Ureter (tissue), 1 donor: ENCODE measurements around the gene NF1. TPM values are rescaled to one million over a fixed set of nuclear protein-coding genes. Genes with fewer than 3 reads are reported as not detected.
"Not testable (repeated sequence)": the region's sequence is repeated elsewhere in the genome, so short reads cannot be mapped to it uniquely, and the experiment has no call there.

ENCODE experiments used
- DNase-seq: peaks from one replicate; pipeline ENCODE4 v3.0.0-alpha.2; 2020; ENCODE audit warnings: low spot score
- total RNA-seq: library from RNA; stranded (reverse); gene quantifications from one replicate; pipeline ENCODE4 v1.2.4, GENCODE V29; 2023
- donor health status: DM: yes; HTN: yes; CAD: no.

NF1 gene
- total RNA-seq, 1 donor from 2014 or later = 112 TPM

DNA sequence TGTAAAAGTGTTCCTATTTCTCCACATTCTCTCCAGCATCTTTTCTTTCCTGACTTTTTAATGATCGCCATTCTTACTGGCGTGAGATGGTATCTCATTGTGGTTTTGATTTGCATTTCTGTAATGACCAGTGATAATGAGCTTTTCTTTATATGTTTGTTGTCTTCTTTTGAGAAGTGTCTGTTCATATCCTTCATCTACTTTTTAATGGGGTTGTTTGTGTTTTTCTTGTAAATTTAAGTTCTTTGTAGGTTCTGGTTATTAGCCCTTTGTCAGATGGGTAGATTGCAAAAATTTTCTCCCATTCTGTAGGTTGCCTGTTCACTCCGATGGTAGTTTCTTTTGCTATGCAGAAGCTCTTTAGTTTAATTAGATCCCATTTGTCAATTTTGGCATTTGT is 81.4 kb downstream of the NF1 start:
- not testable (repeated sequence) for DNase-seq

DNA sequence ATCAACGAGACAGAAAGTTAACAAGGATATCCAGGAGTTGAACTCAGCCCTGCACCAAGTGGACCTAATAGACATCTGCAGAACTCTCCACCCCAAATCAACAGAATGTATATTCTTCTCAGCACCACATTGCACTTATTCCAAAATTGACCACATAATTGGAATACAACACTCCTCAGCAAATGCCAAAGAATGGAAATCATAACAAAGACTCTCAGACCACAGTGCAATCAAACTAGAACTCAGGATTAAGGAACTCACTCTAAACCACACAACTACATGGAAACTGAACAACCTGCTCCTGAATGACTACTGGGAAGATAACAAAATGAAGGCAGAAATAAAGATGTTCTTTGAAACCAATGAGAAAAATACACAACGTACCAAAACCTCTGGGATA is 84.2 kb downstream of the NF1 start:
- not testable (repeated sequence) for DNase-seq

- no peak for DNase-seq
Measured at GRCh38 chr17:31195305-31195704, 100.5 kb downstream of the NF1 start.

- DNase-seq = no peak
Measured at GRCh38 chr17:31198026-31198425, 103.2 kb downstream of the NF1 start.

GRCh38 chr17:31198666-31199065 is 103.9 kb downstream of the NF1 start:
- DNase-seq = not testable (repeated sequence)

DNA sequence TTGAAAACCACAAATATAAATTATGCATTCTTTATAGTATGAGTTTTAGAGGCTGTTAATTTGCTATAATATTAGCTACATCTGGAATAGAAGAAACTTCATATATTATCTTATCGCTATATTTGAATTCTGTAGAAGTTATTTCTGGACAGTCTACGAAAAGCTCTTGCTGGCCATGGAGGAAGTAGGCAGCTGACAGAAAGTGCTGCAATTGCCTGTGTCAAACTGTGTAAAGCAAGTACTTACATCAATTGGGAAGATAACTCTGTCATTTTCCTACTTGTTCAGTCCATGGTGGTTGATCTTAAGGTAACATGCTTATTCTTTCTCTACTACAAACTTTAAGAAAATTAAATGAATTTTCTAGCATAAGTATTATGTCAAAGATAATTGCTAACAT is 105.5 kb downstream of the NF1 start:
- no peak for DNase-seq

GRCh38 chr17:31202968-31203367 is 108.2 kb downstream of the NF1 start:
- DNase-seq = no peak

- DNase-seq = no peak
Measured at GRCh38 chr17:31211352-31212012, 116.7 kb downstream of the NF1 start.

DNA sequence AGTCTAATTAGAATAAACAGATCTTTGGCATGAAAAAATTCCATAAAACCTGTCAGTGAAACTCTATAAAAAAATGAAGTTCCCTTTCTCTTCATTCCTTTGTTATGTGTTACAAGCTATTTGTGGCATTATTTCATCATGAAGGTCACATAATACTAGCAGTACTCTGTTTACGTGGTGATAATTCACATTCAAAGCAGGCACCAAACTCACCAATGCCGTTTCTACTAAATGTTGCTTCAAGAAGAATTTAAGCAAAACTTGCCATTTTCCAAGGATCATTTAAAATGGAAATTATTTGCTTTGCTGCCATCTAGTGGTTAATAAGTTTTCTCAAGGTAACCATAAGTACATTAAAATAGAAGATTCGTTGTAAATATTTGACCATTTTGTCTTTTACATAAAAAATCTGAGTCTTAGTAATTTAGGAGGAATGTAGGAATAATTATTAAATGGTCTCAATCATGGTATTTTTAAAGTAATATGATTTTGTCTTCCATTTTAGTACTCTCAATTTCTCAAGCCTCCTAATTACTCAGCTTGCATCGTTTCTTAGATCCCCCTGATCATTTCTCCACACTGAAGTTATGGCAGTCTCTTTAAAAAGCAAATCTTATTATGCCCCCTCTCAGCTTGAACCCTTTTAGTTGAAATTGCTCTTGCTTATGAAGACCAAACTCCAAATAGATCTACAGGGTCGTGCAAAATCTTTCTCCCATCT is 121.4 kb downstream of the NF1 start:
- DNase-seq = no peak

DNA sequence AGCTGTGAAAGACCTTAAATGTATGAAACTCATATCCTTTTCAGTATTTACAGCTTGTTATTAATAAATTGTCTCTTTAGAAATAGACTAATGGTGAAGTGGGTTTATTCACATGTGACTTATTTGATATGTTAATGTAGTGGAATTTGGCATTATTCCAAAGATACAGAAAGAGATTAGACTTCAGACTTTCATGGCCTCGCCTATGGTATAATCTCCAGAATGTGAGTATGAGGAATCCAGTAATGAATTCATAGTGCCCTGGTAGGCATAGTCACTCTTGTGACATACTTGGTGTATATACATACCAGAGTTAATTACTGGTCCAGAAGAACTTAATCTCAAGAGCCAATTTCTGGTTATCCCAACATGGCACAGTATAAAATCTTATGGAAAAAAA is 129.6 kb downstream of the NF1 start:
- DNase-seq = no peak

- no peak for DNase-seq
Measured at GRCh38 chr17:31225831-31226230, 131.1 kb downstream of the NF1 start.

- DNase-seq = no peak
Measured at GRCh38 chr17:31226373-31226772, 131.6 kb downstream of the NF1 start.

DNA sequence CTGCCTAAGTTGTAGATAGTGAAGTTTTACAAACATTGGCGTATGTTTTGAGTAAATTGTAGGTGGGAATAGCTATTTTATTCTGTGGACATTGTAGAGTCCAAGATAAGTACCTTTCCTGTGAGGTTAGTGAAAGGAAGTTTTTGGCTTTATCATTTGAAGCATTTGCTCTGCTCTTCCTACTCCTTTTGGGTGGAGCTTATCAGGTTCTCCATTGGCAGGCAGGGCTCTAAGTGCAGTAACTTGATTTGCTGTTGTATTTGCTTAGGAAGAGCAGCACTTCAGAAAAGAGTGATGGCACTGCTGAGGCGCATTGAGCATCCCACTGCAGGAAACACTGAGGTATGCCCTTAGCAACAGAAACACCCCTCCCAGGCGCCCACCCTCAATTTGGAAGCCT is 132.2 kb downstream of the NF1 start:
- DNase-seq = no peak

DNA sequence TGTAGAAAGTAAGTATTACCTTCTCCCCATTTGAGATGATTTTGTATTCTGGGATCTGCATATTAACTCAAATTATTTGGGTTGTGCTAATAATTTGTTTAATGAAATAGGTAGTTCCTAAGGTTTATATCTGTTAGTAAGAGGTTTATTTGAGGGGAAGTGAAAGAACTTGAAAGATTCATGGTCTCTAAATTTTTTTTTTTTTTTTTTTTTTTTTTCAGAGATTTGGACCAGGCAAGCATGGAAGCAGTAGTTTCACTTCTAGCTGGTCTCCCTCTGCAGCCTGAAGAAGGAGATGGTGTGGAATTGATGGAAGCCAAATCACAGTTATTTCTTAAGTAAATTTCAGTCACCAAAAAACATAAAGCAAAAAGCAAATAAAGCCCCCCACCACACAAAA is 137.1 kb downstream of the NF1 start:
- DNase-seq = no peak

DNA sequence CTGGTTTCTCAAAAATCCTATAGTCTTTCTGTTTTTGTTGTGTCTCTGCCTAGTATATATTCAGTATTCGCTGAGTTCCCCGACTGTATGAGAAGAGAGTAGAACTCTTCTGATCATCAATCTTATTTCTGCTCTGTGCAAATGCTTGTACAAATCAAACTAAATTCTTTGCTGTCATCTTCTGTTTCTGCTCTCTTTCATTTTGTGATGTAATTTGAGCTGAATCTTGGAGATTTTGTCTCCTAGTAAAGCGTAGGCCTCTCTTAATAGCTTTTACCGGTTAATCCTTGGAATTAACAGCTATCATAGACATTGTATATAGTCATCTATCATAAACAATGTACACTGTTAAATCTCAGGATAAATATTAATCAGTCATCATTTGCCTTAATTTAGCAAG is 140.3 kb downstream of the NF1 start:
- DNase-seq = no peak

DNA sequence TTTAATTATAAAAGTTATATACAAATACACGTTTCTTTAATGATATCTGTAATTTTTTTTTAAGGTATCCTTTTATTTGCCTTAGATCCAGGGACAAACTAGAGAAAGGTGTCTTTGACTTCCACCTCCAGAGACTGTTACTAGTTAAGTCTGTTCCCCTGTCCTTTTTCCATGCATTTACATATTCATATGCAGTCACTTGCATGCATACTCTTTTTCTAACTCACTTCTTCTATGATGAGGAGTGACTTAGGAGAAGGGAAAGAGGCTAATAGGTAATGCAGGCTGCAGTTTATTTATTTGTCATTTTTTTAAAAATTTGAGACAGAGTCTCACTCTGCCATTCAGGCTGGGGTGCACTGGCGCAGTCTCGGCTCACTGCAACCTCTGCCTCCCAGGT is 141.4 kb downstream of the NF1 start:
- no peak for DNase-seq

- no peak for DNase-seq
Measured at GRCh38 chr17:31236712-31237111, 141.9 kb downstream of the NF1 start.

GRCh38 chr17:31241116-31241515 is 146.3 kb downstream of the NF1 start:
- DNase-seq = no peak

DNA sequence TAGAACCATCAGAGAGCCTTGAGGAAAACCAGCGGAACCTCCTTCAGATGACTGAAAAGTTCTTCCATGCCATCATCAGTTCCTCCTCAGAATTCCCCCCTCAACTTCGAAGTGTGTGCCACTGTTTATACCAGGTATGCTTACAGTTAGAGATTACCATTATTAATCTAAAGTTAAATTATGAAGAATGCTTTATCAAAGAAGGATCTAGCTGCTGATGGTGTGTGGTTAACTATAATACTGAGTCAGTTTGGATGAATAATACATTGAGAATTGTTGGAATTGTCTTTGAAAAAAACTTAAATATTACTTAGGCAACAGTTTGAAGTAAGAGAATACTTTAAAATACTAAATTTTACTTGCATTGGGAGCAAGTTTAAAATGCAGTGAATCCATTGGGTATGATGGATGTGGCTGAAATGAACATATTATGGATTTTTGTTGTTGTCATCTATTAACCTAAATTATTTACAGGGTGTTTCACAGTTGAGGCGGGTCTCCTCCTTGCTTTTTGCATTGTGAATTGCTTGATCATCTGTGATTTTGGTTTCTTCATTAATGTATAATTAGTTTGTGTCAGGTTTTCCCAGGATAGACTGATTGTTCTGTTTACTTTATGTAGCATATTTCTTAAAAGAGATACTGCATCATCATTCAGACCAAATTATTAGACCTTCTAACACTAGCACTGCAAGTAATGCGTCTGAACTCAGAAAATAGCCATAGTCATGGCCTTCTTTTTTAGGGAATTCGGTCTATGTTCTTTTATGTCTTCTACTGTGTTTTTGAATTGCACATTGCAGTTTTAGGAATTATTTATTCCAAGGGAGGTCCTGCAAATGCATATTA is 154.4 kb downstream of the NF1 start:
- no peak for DNase-seq

GRCh38 chr17:31249835-31250141 is 155.0 kb downstream of the NF1 start:
- no peak for DNase-seq

DNA sequence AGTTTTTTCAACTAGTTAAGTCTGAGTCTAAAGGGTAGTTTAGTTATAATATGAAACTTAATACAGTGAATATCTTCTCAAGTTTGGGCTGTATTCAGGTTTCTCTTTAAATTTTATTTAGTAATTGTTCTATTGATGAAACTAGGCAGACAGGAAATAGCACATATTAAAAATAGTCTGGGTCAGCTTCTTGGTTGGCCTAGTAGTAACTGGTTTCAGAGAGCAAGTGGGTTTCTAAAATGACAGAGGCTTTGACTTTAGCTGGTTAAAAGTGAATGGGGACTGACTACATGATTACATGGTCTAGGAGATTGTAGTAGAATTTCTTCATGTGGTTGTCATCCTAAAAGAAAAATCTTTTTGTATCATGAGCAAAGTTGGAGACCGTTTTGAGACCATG is 155.5 kb downstream of the NF1 start:
- no peak for DNase-seq

GRCh38 chr17:31251105-31251969 is 156.6 kb downstream of the NF1 start:
- DNase-seq = no peak
